SK-N-MC (cell line): ENCODE data around the gene ABHD1.
A peak's percentile ranks its signal among the peaks of the same experiment; 100 is the strongest.

ENCODE experiments used
- EZH2 ChIP-seq: fragments of 200-600 bp; sonication (generic); IDR thresholded peaks from one replicate; pipeline ENCODE4 v1.6.1; 2017; ENCODE audit warnings: antibody characterized with exemption
- FOXP2 ChIP-seq: optimal IDR thresholded peaks from 2 replicates; pipeline ENCODE3; 2011; ENCODE audit warnings: mild to moderate bottlenecking, moderate library complexity; ENCODE audit not compliant: insufficient read depth; ENCODE audit errors: extremely low read length, control extremely low read depth
- POLR2AphosphoS5 ChIP-seq: IDR thresholded peaks from 2 replicates; pipeline ENCODE4 v1.6.1; 2012; ENCODE audit warnings: mild to moderate bottlenecking, low read depth, low read length, borderline replicate concordance

DNA sequence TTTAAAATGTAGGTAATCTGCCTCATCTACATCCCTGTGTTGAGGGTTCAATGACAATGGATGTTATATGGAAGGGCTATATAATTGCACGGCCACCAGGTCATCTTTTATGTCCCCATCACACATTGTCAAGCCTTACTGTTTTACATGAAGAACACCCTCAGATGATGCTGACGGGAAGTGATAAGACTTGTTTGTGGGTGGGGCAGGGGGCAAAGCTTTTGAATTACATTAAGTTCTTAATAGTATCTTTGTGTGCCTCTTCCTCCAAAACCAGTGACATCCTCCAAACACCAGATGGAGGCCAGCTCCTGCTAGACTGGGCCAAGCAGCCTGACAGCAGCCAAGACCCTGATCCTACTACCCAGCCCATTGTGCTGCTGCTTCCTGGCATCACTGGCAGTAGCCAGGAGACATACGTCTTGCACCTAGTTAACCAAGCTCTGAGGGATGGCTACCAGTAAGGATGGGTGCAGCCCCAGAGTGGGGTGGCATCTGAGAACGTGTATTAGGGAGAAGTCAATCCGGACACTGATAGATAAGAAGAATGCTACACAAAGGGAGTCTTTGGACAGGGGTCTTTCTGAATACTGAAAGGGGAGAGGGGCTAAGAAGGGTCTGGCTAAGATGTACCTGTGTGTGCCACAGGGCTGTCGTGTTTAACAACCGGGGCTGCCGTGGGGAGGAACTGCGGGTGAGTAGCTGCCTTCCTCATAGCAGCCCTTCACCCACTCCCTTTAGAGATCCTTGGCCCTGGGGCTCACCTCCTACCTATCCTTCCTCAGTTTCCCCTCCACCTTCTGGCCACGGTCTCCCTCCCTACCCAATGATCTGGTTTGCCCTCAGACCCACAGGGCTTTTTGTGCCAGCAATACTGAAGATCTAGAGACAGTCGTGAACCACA, 5.3 kb downstream of the ABHD1 start:
- peak; percentile 16; the same call in 1 of the 2 replicates for TF ChIP-seq POLR2AphosphoS5
- TF ChIP-seq EZH2, result no peak
- no peak for TF ChIP-seq FOXP2
